Astrocyte (in vitro differentiated cells and primary cell): ENCODE results near the gene HNF1A. TPM values are rescaled to one million over a fixed set of nuclear protein-coding genes. Genes with fewer than 3 reads are reported as not detected.
"Not testable (repeated sequence)": the region's sequence is repeated elsewhere in the genome, so short reads cannot be mapped to it uniquely, and the experiment has no call there.

Source experiments
- DNase-seq: peaks from one replicate; pipeline ENCODE4 v3.0.0-alpha.2; 2010; ENCODE audit warnings: low read depth
- FAIRE-seq: peaks from 2 replicates; lab custom pipeline; 2011; peaks lifted over from hg19 to GRCh38; lab: Jason Lieb, UNC
- H2AFZ ChIP-seq: 2 replicates; pipeline ENCODE4 v1.6.0; 2012; ENCODE audit warnings: low read depth, low read length, inconsistent platforms
- H3K27ac ChIP-seq: 2 replicates; pipeline ENCODE4 v1.5.1; 2011; ENCODE audit warnings: low read depth, low read length, inconsistent platforms
- H3K27me3 ChIP-seq: 2 replicates; pipeline ENCODE4 v1.6.0; 2011; ENCODE audit warnings: low read length, inconsistent platforms; ENCODE audit not compliant: insufficient read depth
- H3K36me3 ChIP-seq: 2 replicates; pipeline ENCODE4 v1.5.1; 2011; ENCODE audit warnings: low read length, inconsistent platforms; ENCODE audit not compliant: insufficient read depth
- H3K4me1 ChIP-seq: 2 replicates; pipeline ENCODE4 v1.5.1; 2011; ENCODE audit warnings: low read length, inconsistent platforms; ENCODE audit not compliant: insufficient read depth
- H3K4me2 ChIP-seq: 2 replicates; pipeline ENCODE4 v1.6.0; 2012; ENCODE audit warnings: low read length, inconsistent platforms
- H3K4me3 ChIP-seq: 2 replicates; pipeline ENCODE4 v1.5.1; 2011; ENCODE audit warnings: low read depth, mild to moderate bottlenecking, low read length, inconsistent platforms; ENCODE audit not compliant: insufficient read depth
- H3K79me2 ChIP-seq: 2 replicates; pipeline ENCODE4 v1.6.0; 2012; ENCODE audit warnings: mild to moderate bottlenecking, low read length, inconsistent platforms; ENCODE audit not compliant: insufficient read depth
- H3K9ac ChIP-seq: 2 replicates; pipeline ENCODE4 v1.6.0; 2012; ENCODE audit warnings: mild to moderate bottlenecking, low read length, inconsistent platforms
- H3K9me3 ChIP-seq: 2 replicates; pipeline ENCODE4 v1.5.1; 2012; ENCODE audit warnings: low read depth, mild to moderate bottlenecking, low read length, inconsistent platforms; ENCODE audit not compliant: insufficient read depth
- H4K20me1 ChIP-seq: 2 replicates; pipeline ENCODE4 v1.6.0; 2012; ENCODE audit warnings: low read length, inconsistent platforms; ENCODE audit not compliant: insufficient read depth
- H3K27ac Mint-ChIP-seq: one replicate; pipeline ENCODE4 v1.8.0; 2021; ENCODE audit warnings: mild to moderate bottlenecking, mixed read lengths; ENCODE audit not compliant: unreplicated experiment
- H3K27me3 Mint-ChIP-seq: one replicate; pipeline ENCODE4 v1.8.0; 2021; ENCODE audit warnings: low read depth, mixed read lengths; ENCODE audit not compliant: unreplicated experiment
- H3K36me3 Mint-ChIP-seq: one replicate; pipeline ENCODE4 v1.8.0; 2021; ENCODE audit warnings: low read depth, mixed read lengths; ENCODE audit not compliant: unreplicated experiment
- H3K4me1 Mint-ChIP-seq: one replicate; pipeline ENCODE4 v1.8.0; 2021; ENCODE audit warnings: low read depth, mixed read lengths; ENCODE audit not compliant: unreplicated experiment
- H3K4me3 Mint-ChIP-seq: one replicate; pipeline ENCODE4 v1.8.0; 2021; ENCODE audit warnings: mild to moderate bottlenecking, moderate library complexity, mixed read lengths; ENCODE audit not compliant: unreplicated experiment
- H3K9me3 Mint-ChIP-seq: one replicate; pipeline ENCODE4 v1.8.0; 2021; ENCODE audit warnings: mild to moderate bottlenecking, mixed read lengths; ENCODE audit not compliant: unreplicated experiment
- CTCF ChIP-seq: IDR thresholded peaks from 2 replicates; pipeline ENCODE4 v1.5.1; 2011; ENCODE audit warnings: low read depth, mild to moderate bottlenecking, inconsistent platforms, low read length, moderate library complexity; ENCODE audit not compliant: insufficient read depth
- EZH2 ChIP-seq: IDR thresholded peaks from 2 replicates; pipeline ENCODE4 v1.6.1; 2012; ENCODE audit warnings: mild to moderate bottlenecking, low read length, inconsistent platforms; ENCODE audit not compliant: insufficient read depth
- total RNA-seq: library from RNA; stranded (reverse); gene quantifications from 2 replicates; pipeline ENCODE4 v1.2.1, GENCODE V29; 2021

Gene HNF1A
- total RNA-seq, 1 donor from 2014 or later: not detected

- peaks cover 12% of the 10 kb centered on the region for H3K4me1 Mint-ChIP-seq
- no peaks in the 10 kb centered on the region for H3K27me3 ChIP-seq
These were observed 60.7 kb downstream of the HNF1A start, which contains the start of gene OASL for GRCh38 chr12:121038861-121039668. TSS of gene OASL (minus strand) at chr12:121039246. CDS start at chr12:121038971, 275 bp downstream.

GRCh38 chr12:121043067-121043466 lies 64.7 kb downstream of the HNF1A start:
- no peaks in the 10 kb centered on the region for H4K20me1 ChIP-seq
- H3K4me1 Mint-ChIP-seq: no peaks in the 10 kb centered on the region
- peaks cover 44% of the 10 kb centered on the region for H3K27me3 Mint-ChIP-seq
- no peak overlapping the region for H3K4me2 ChIP-seq
- H3K27me3 ChIP-seq: peaks cover 7% of the 10 kb centered on the region
- DNase-seq (no peak), FAIRE-seq (no peak)
- no peak overlapping the region for H3K27ac Mint-ChIP-seq
- H3K79me2 ChIP-seq: no peaks in the 10 kb centered on the region
- H2AFZ ChIP-seq: no peak overlapping the region
- H3K27ac ChIP-seq: no peak overlapping the region
- H3K4me1 ChIP-seq: no peaks in the 10 kb centered on the region
- no peak overlapping the region for H3K9ac ChIP-seq
- H3K36me3 ChIP-seq: no peaks in the 10 kb centered on the region
- H3K4me3 Mint-ChIP-seq: no peak overlapping the region
- TF ChIP-seq CTCF: no peak
- no peaks in the 10 kb centered on the region for H3K9me3 ChIP-seq
- H3K9me3 Mint-ChIP-seq: peaks cover 4% of the 10 kb centered on the region
- H3K36me3 Mint-ChIP-seq: no peaks in the 10 kb centered on the region
- no peak overlapping the region for H3K4me3 ChIP-seq

More at GRCh38 chr12:121038861-121039668, 60.7 kb downstream of the HNF1A start, which contains the start of gene OASL:
- Histone ChIP-seq H2AFZ (peak within 1 kb of the TSS; percentile 21), H3K27ac (no peak within 1 kb of the TSS), H4K20me1 (no peaks in the 10 kb centered on the region), H3K4me1 (peaks cover 2% of the 10 kb centered on the region), H3K4me2 (peak within 1 kb of the TSS; percentile 38), H3K36me3 (no peaks in the 10 kb centered on the region), H3K9me3 (no peaks in the 10 kb centered on the region), H3K79me2 (no peaks in the 10 kb centered on the region), H3K9ac (no peak within 1 kb of the TSS), H3K4me3 (no peak within 1 kb of the TSS)
- DNase-seq (no peak), FAIRE-seq (no peak)
- H3K36me3 Mint-ChIP-seq: no peaks in the 10 kb centered on the region
- TF ChIP-seq EZH2: no peak
- H3K27ac Mint-ChIP-seq: no peak within 1 kb of the TSS
- peaks cover 33% of the 10 kb centered on the region for H3K27me3 Mint-ChIP-seq
- no peak within 1 kb of the TSS for H3K4me3 Mint-ChIP-seq
- peaks cover 4% of the 10 kb centered on the region for H3K9me3 Mint-ChIP-seq

- H3K36me3 Mint-ChIP-seq, H3K79me2 ChIP-seq, H3K27ac ChIP-seq, H3K9ac ChIP-seq, H3K9me3 ChIP-seq, FAIRE-seq, H3K36me3 ChIP-seq, H3K4me3 ChIP-seq, H3K4me1 ChIP-seq, H2AFZ ChIP-seq, H3K4me2 ChIP-seq, H3K4me3 Mint-ChIP-seq, DNase-seq, H3K9me3 Mint-ChIP-seq, H3K4me1 Mint-ChIP-seq, H3K27ac Mint-ChIP-seq, H4K20me1 ChIP-seq: not testable (repeated sequence)
- peaks cover 51% of the 10 kb centered on the region for H3K27me3 Mint-ChIP-seq
- peaks cover 10% of the 10 kb centered on the region for H3K27me3 ChIP-seq
These were observed 69.1 kb downstream of the HNF1A start for GRCh38 chr12:121047400-121047799.
